Measurements from ENCODE around the gene GPN2. TPM values are rescaled to one million over a fixed set of nuclear protein-coding genes. Genes with fewer than 3 reads are reported as not detected.
"Not testable (repeated sequence)": the region's sequence is repeated elsewhere in the genome, so short reads cannot be mapped to it uniquely, and the experiment has no call there.

The GPN2 gene
- total and polyA plus RNA-seq, 3 experiments from 2014 or later = 18.8 to 69.9 (median 60.2) TPM

GRCh38 chr1:26874896-26875295 lies 15.2 kb downstream of the GPN2 start:
- peaks cover 11% of the 10 kb centered on the region for H3K36me3 ChIP-seq (ENCODE audit: insufficient read depth, low read length)
- H3K27ac ChIP-seq (ENCODE audit: low read depth, low read length) = no peak overlapping the region
- ChIA-PET POLR2A (no interaction called here), CTCF (interaction anchor here (1.8 kb wide), 1 partner anchor 20 kb away, joined by 5 read pairs; no protein-coding TSS in a partner anchor)
- Mint-ChIP-seq H3K27ac (peak overlapping the region in 1 of 8 donors; percentile 46), H3K4me1 (no peaks in the 10 kb centered on the region), H3K27me3 (no peaks in the 10 kb centered on the region), H3K9me3 (no peaks in the 10 kb centered on the region), H3K4me3 (no peak overlapping the region), H3K36me3 (peaks cover 0 to 38% (median 3%) of the 10 kb centered on the region in 3 donors)
- H3K4me1 ChIP-seq (ENCODE audit: insufficient read depth, low read length) = no peaks in the 10 kb centered on the region
- no peaks in the 10 kb centered on the region for H3K27me3 ChIP-seq (ENCODE audit: insufficient read depth, low read length, poor library complexity, severe bottlenecking)
- DNase-seq = no peak
- H3K9me3 ChIP-seq (ENCODE audit: low read length) = no peaks in the 10 kb centered on the region
- H3K4me3 ChIP-seq (ENCODE audit: low read length) = no peak overlapping the region

GRCh38 chr1:26873097-26873496 lies 17.0 kb downstream of the GPN2 start:
- H3K27ac Mint-ChIP-seq = not testable (repeated sequence)

GRCh38 chr1:26864610-26865480 lies 25.2 kb downstream of the GPN2 start:
- Mint-ChIP-seq H3K4me1 (peaks cover 14 to 28% (median 27%) of the 10 kb centered on the region in 3 donors), H3K36me3 (no peaks in the 10 kb centered on the region), H3K27ac (peak overlapping the region; percentile 73 to 98 (median 92)), H3K4me3 (peak overlapping the region; percentile 88 to 97 (median 93)), H3K27me3 (no peaks in the 10 kb centered on the region), H3K9me3 (no peaks in the 10 kb centered on the region)
- Histone ChIP-seq H3K27ac (ENCODE audit: low read depth, low read length) (peak overlapping the region; percentile 83), H3K4me1 (ENCODE audit: insufficient read depth, low read length) (peaks cover 11% of the 10 kb centered on the region), H3K9me3 (ENCODE audit: low read length) (no peaks in the 10 kb centered on the region), H3K36me3 (ENCODE audit: insufficient read depth, low read length) (no peaks in the 10 kb centered on the region), H3K27me3 (ENCODE audit: insufficient read depth, low read length, poor library complexity, severe bottlenecking) (no peaks in the 10 kb centered on the region), H3K4me3 (ENCODE audit: low read length) (peak overlapping the region; percentile 97)
- peak; percentile 91 to 95 (median 94) for DNase-seq
- POLR2A ChIA-PET = interaction anchor here (0.9 to 2.5 kb wide), 12 partner anchors 9 to 364 kb away, joined by 3 to 16 read pairs (median 4); partner anchors contain the start of genes GPATCH3, GPN2 and PIGV
- CTCF ChIA-PET = interaction anchor here (0.7 to 4.7 kb wide), 24 partner anchors 7 to 393 kb away, joined by 3 to 19 read pairs (median 5); partner anchors contain the start of genes GPN2, HMGN2 and PIGV

More at GRCh38 chr1:26873097-26873496, 17.0 kb downstream of the GPN2 start:
- DNase-seq; H3K27me3 ChIP-seq (ENCODE audit: insufficient read depth, low read length, poor library complexity, severe bottlenecking); H3K9me3 ChIP-seq (ENCODE audit: low read length); H3K4me3 Mint-ChIP-seq; H3K4me1 Mint-ChIP-seq; H3K9me3 Mint-ChIP-seq; H3K27ac ChIP-seq (ENCODE audit: low read depth, low read length); POLR2A ChIA-PET; H3K27me3 Mint-ChIP-seq; H3K4me3 ChIP-seq (ENCODE audit: low read length); H3K4me1 ChIP-seq (ENCODE audit: insufficient read depth, low read length): not testable (repeated sequence)
- peaks cover 0 to 25% (median 0%) of the 10 kb centered on the region in 3 donors for H3K36me3 Mint-ChIP-seq
- peaks cover 11% of the 10 kb centered on the region for H3K36me3 ChIP-seq (ENCODE audit: insufficient read depth, low read length)
- CTCF ChIA-PET = interaction anchor here (0.6 to 1.8 kb wide), 5 partner anchors 8 to 81 kb away, joined by 3 to 8 read pairs (median 3); no protein-coding TSS in a partner anchor

- ChIA-PET POLR2A (no interaction called here), CTCF (interaction anchor here (0.9 to 2.9 kb wide), 2 partner anchors 20 to 43 kb away, joined by 3 to 9 read pairs; no protein-coding TSS in a partner anchor)
- no peaks in the 10 kb centered on the region for H3K9me3 ChIP-seq (ENCODE audit: low read length)
- H3K4me1 ChIP-seq (ENCODE audit: insufficient read depth, low read length) = peaks cover 11% of the 10 kb centered on the region
- no peaks in the 10 kb centered on the region for H3K36me3 ChIP-seq (ENCODE audit: insufficient read depth, low read length)
- H3K27me3 Mint-ChIP-seq = no peaks in the 10 kb centered on the region
- H3K27ac Mint-ChIP-seq = peak overlapping the region in 2 of 8 donors; percentile 17 to 46
- H3K9me3 Mint-ChIP-seq = no peaks in the 10 kb centered on the region
- H3K4me3 Mint-ChIP-seq = peak overlapping the region in 5 of 7 donors; percentile 79 to 96 (median 92)
- H3K27ac ChIP-seq (ENCODE audit: low read depth, low read length) = no peak overlapping the region
- H3K27me3 ChIP-seq (ENCODE audit: insufficient read depth, low read length, poor library complexity, severe bottlenecking) = no peaks in the 10 kb centered on the region
- H3K36me3 Mint-ChIP-seq = no peaks in the 10 kb centered on the region
- peaks cover 14 to 28% (median 27%) of the 10 kb centered on the region in 3 donors for H3K4me1 Mint-ChIP-seq
- no peak for DNase-seq
- H3K4me3 ChIP-seq (ENCODE audit: low read length) = no peak overlapping the region
Measured at GRCh38 chr1:26863685-26864077, 26.4 kb downstream of the GPN2 start.

GRCh38 chr1:26862781-26863684 lies 27.1 kb downstream of the GPN2 start, which contains the start of gene SFN:
Gene SFN (plus strand): TSS chr1:26863149. CDS start chr1:26863213, 64 bp downstream.
- peak in 2 of 5 donors; percentile 22 to 57 for DNase-seq
- Histone ChIP-seq H3K36me3 (ENCODE audit: insufficient read depth, low read length) (no peaks in the 10 kb centered on the region), H3K27me3 (ENCODE audit: insufficient read depth, low read length, poor library complexity, severe bottlenecking) (no peaks in the 10 kb centered on the region), H3K9me3 (ENCODE audit: low read length) (no peaks in the 10 kb centered on the region), H3K4me3 (ENCODE audit: low read length) (no peak within 1 kb of the TSS), H3K4me1 (ENCODE audit: insufficient read depth, low read length) (peaks cover 11% of the 10 kb centered on the region), H3K27ac (ENCODE audit: low read depth, low read length) (no peak within 1 kb of the TSS)
- H3K9me3 Mint-ChIP-seq = no peaks in the 10 kb centered on the region
- ChIA-PET CTCF (interaction anchor here (0.8 to 2.1 kb wide), 3 partner anchors 18 to 42 kb away, joined by 3 to 6 read pairs (median 3); no protein-coding TSS in a partner anchor), POLR2A (no interaction called here)
- peak within 1 kb of the TSS; percentile 37 to 98 (median 75) for H3K27ac Mint-ChIP-seq
- peak within 1 kb of the TSS; percentile 79 to 96 (median 92) for H3K4me3 Mint-ChIP-seq
- H3K27me3 Mint-ChIP-seq = no peaks in the 10 kb centered on the region
- H3K36me3 Mint-ChIP-seq = peaks cover 0 to 3% (median 0%) of the 10 kb centered on the region in 3 donors
- H3K4me1 Mint-ChIP-seq = peaks cover 14 to 28% (median 27%) of the 10 kb centered on the region in 3 donors

- no peaks in the 10 kb centered on the region for H3K27me3 ChIP-seq (ENCODE audit: insufficient read depth, low read length, poor library complexity, severe bottlenecking)
- POLR2A ChIA-PET = no interaction called here
- no peak overlapping the region for H3K27ac ChIP-seq (ENCODE audit: low read depth, low read length)
- Mint-ChIP-seq H3K36me3 (peaks cover 0 to 12% (median 0%) of the 10 kb centered on the region in 3 donors), H3K9me3 (no peaks in the 10 kb centered on the region), H3K27me3 (no peaks in the 10 kb centered on the region), H3K27ac (peak overlapping the region in 5 of 8 donors; percentile 17 to 77 (median 50)), H3K4me3 (peak overlapping the region in 1 of 7 donors; percentile 54), H3K4me1 (peaks cover 14 to 28% (median 27%) of the 10 kb centered on the region in 3 donors)
- H3K4me1 ChIP-seq (ENCODE audit: insufficient read depth, low read length) = peaks cover 11% of the 10 kb centered on the region
- H3K9me3 ChIP-seq (ENCODE audit: low read length) = no peaks in the 10 kb centered on the region
- no peak for DNase-seq
- H3K4me3 ChIP-seq (ENCODE audit: low read length) = no peak overlapping the region
- CTCF ChIA-PET = interaction anchor here (0.8 to 2.1 kb wide), 3 partner anchors 17 to 41 kb away, joined by 3 to 6 read pairs (median 3); no protein-coding TSS in a partner anchor
- no peaks in the 10 kb centered on the region for H3K36me3 ChIP-seq (ENCODE audit: insufficient read depth, low read length)
Measured at GRCh38 chr1:26861889-26862378, 28.1 kb downstream of the GPN2 start.

GRCh38 chr1:26861286-26861701 lies 28.8 kb downstream of the GPN2 start:
- Histone ChIP-seq H3K9me3 (ENCODE audit: low read length) (no peaks in the 10 kb centered on the region), H3K36me3 (ENCODE audit: insufficient read depth, low read length) (no peaks in the 10 kb centered on the region), H3K27me3 (ENCODE audit: insufficient read depth, low read length, poor library complexity, severe bottlenecking) (no peaks in the 10 kb centered on the region), H3K27ac (ENCODE audit: low read depth, low read length) (no peak overlapping the region), H3K4me1 (ENCODE audit: insufficient read depth, low read length) (peaks cover 11% of the 10 kb centered on the region), H3K4me3 (ENCODE audit: low read length) (no peak overlapping the region)
- Mint-ChIP-seq H3K4me1 (peaks cover 14 to 28% (median 27%) of the 10 kb centered on the region in 3 donors), H3K9me3 (no peaks in the 10 kb centered on the region), H3K4me3 (no peak overlapping the region), H3K36me3 (peaks cover 0 to 19% (median 0%) of the 10 kb centered on the region in 3 donors), H3K27ac (peak overlapping the region in 3 of 8 donors; percentile 10 to 68 (median 50)), H3K27me3 (no peaks in the 10 kb centered on the region)
- CTCF ChIA-PET = interaction anchor here (1.0 to 2.1 kb wide), 3 partner anchors 8 to 41 kb away, joined by 3 to 6 read pairs (median 4); no protein-coding TSS in a partner anchor
- POLR2A ChIA-PET = no interaction called here
- no peak for DNase-seq
